MM.1S (cell line): ENCODE results near the gene MICAL2.

Experiments
- EZH2 ChIP-seq: fragments of 300-600 bp; sonication (generic); optimal IDR thresholded peaks from 2 replicates; pipeline ENCODE3; 2017; ENCODE audit warnings: low read depth, mild to moderate bottlenecking, antibody characterized with exemption, low read length, mixed read lengths
- EZH2phosphoT487 ChIP-seq: fragments of 300-600 bp; sonication (generic); IDR thresholded peaks from 2 replicates; pipeline ENCODE4 v1.6.1; 2018; ENCODE audit warnings: antibody characterized with exemption, low read length
- TF ChIP-seq, protein P1 (sequence below): fragments of 300-600 bp; sonication (generic); IDR thresholded peaks from 2 replicates; pipeline ENCODE4 v1.5.1; 2016; ENCODE audit warnings: antibody characterized with exemption, low read length, mixed read lengths

- TF ChIP-seq, protein P1, sequence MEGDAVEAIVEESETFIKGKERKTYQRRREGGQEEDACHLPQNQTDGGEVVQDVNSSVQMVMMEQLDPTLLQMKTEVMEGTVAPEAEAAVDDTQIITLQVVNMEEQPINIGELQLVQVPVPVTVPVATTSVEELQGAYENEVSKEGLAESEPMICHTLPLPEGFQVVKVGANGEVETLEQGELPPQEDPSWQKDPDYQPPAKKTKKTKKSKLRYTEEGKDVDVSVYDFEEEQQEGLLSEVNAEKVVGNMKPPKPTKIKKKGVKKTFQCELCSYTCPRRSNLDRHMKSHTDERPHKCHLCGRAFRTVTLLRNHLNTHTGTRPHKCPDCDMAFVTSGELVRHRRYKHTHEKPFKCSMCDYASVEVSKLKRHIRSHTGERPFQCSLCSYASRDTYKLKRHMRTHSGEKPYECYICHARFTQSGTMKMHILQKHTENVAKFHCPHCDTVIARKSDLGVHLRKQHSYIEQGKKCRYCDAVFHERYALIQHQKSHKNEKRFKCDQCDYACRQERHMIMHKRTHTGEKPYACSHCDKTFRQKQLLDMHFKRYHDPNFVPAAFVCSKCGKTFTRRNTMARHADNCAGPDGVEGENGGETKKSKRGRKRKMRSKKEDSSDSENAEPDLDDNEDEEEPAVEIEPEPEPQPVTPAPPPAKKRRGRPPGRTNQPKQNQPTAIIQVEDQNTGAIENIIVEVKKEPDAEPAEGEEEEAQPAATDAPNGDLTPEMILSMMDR: no peak
- TF ChIP-seq EZH2 (no peak), EZH2phosphoT487 (no peak)
These were observed 34.2 kb downstream of the MICAL2 start for GRCh38 chr11:12144330-12145174.
